H54 (cell line): Measurements from ENCODE around the gene KIAA1755.
"Not testable (repeated sequence)": the region's sequence is repeated elsewhere in the genome, so short reads cannot be mapped to it uniquely, and the experiment has no call there.

Experiments
- DNase-seq: peaks from one replicate; pipeline ENCODE4 v3.0.0; 2011; ENCODE audit warnings: low spot score, mixed read lengths; ENCODE audit not compliant: insufficient read length
- FAIRE-seq: peaks from 3 replicates; lab custom pipeline; 2011; peaks lifted over from hg19 to GRCh38; lab: Jason Lieb, UNC
- POLR2A ChIP-seq: IDR thresholded peaks from 2 replicates; pipeline ENCODE4 v1.6.1; 2011; ENCODE audit warnings: low read depth, mild to moderate bottlenecking, low read length

The KIAA1755 gene

DNA sequence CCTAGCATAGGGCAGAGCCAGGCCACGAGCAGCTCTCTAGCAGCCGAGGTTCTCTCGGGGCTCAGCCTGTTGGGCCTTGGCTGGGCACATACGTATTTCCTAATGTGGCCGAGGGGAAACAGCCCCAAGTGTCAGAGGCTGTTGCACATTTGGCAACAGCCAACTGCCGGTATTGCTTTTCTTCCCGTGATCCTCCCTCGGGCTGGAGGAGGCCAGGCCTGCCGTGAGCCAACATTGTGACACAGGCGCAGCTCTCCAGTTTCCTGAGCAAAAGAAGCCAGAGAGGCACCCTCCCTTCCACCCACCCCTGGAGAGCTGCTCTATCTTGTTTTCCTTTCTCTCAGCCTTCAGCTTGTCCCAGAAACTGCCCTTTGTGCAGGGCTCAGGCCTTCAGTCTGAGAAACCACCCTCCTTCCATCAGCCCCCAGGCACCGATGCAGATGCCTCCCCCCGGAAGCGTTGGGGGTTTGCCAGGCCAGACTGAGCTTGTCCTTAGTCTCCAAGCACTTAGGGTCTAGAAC lies 38.3 kb upstream of the KIAA1755 start:
- no peak for TF ChIP-seq POLR2A
- DNase-seq (no peak), FAIRE-seq (no peak)

DNA sequence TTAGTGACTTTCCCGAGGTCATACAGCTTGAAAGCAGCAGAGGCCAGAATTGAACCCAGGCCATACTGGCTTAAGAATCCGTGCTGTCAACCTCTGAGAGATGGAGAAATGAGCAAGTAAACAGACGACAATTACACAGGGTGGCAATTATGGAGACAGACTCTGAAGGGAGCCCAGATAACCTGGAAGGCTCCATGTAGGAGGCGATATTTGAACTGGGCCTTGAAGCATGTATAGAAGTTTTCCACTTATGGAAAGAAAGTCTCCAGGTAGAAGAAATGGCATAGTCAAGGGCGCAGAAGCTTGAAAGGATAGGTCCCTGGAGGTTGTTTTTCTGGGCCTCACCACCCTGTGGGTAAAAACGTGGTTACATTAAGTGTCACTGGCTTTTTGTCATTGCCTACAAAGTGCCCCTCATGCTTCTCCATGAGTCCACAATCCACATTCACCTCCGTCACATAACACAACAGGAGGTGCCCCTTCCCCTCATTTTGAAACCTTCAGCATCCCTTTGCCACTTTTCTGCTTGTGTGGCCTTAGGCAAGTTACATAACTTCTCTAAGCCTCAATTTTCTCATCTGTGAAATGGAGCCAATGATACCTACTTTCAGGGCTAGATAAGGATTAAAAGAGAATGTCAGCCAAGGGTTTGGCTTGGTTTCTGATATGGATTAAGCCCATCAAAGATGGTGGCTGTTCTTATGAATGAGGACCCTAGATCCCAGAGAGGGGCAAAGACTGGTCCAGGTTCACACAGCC lies 37.6 kb upstream of the KIAA1755 start:
- DNase-seq (no peak), FAIRE-seq (no peak)
- TF ChIP-seq POLR2A = no peak

DNA sequence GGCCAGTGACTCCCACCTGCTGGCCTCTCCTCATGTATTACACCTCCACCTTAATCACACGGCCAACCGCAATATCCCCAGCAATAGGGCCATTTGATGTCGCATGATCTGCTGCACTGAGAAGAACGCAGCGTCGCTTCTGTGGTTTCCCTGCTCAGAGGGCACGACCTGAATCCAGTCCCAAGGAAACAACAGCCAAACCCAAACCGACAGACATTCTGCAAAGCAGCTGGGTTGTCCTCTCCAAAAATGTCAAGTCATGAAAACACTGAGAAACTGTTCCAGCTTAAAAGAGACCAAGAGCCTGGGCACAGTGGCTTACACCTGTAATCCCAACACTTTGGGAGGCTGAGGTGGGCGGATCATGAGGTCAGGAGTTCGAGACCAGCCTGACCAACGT lies 35.9 kb upstream of the KIAA1755 start:
- no peak for TF ChIP-seq POLR2A

DNA sequence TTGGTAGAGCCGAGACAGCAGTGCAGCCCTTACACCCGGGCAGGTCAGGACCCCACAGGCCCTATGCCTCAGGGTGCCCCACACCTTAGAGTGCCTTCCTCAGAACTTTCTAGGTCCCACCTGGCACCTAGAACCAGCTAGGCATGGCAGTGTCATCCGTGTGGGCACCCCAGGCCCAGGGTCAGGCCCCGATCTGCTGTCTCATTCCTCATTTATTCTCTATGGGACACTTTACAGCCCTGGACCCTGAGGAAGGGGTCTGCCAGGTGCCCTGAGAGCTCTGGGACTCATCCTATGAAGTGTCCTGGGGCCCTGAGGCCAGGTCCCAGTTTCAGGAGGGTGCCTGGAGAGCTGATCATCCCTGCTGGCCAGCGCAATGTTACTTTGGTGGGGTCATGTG lies 35.3 kb upstream of the KIAA1755 start:
- DNase-seq (no peak), FAIRE-seq (no peak)
- no peak for TF ChIP-seq POLR2A

More for the DNA sequence above, 35.9 kb upstream of the KIAA1755 start:
- DNase-seq = no peak
- FAIRE-seq = no peak

DNA sequence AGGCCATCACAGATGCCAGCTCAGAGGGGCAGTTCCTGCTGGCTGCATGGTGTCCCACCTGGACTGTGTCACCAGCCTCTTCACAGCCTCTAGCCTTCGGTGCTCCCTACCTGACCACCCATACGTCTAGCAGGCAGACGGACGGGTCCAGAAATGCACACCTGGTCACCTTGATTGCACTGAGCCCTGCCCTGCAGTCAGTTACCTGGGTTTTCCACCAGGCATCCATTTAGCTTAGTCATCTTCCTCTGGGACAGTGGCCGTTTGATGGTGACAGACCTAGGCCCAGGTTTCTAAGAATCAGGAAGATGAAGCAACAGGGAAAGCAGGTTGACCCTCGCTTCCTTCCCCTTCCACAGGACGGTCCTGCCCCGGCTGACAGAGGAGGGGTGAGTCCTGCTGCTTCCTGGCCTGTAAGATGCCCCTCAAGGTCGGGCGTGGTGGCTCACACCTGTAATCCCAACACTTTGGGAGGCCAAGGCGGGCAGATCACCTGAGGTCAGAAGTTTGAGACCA lies 33.6 kb upstream of the KIAA1755 start:
- DNase-seq (no peak), FAIRE-seq (no peak)
- no peak for TF ChIP-seq POLR2A

DNA sequence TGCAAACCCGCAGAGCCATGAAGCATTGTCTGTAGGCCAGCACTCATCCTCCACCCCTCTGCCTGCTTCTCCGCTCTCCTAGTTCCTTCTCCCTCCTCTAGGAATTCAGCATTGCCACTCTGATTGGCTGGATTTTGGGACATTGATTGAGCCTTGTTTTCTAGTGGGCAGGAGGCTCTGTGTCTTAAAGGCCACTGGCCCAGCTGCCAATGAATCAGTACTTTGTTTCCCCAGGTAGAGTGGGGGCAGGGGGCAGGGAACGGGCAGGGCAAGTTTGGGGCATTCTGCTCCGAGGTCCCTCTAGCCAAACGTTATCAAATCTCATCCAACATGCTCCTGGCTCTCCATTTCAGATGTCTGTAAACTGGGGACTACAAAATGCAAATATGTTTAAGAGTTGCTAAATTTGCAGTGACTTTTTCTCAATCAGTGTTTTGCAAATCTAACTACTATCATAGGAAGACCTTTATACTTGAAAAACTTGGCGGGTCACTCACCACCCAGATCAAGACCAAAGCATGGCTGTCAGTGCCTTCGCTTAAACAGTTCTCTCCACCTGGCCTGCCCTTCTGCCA lies 33.0 kb upstream of the KIAA1755 start:
- no peak for TF ChIP-seq POLR2A
- DNase-seq (no peak), FAIRE-seq (no peak)

DNA sequence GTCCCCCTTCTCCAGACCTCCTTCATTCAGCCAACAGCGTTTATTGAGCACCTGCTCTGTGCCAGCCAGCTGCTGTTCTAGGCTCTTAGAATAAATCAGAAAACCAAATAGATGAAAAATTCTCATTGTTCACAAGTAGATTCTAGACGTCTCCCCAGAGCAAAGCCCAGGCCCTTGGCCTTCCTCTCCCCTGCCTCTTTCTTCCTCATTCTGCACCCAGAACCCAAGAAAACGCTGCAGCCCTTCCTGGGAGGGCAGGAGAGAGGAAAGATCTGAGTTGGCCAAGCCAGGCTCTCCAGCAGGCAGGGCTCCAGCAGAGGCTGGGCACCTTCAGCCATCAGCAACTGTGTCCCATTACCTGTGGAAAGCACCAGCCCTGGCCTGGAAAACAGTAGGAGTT lies 31.4 kb upstream of the KIAA1755 start:
- TF ChIP-seq POLR2A = no peak
- DNase-seq (no peak), FAIRE-seq (no peak)

DNA sequence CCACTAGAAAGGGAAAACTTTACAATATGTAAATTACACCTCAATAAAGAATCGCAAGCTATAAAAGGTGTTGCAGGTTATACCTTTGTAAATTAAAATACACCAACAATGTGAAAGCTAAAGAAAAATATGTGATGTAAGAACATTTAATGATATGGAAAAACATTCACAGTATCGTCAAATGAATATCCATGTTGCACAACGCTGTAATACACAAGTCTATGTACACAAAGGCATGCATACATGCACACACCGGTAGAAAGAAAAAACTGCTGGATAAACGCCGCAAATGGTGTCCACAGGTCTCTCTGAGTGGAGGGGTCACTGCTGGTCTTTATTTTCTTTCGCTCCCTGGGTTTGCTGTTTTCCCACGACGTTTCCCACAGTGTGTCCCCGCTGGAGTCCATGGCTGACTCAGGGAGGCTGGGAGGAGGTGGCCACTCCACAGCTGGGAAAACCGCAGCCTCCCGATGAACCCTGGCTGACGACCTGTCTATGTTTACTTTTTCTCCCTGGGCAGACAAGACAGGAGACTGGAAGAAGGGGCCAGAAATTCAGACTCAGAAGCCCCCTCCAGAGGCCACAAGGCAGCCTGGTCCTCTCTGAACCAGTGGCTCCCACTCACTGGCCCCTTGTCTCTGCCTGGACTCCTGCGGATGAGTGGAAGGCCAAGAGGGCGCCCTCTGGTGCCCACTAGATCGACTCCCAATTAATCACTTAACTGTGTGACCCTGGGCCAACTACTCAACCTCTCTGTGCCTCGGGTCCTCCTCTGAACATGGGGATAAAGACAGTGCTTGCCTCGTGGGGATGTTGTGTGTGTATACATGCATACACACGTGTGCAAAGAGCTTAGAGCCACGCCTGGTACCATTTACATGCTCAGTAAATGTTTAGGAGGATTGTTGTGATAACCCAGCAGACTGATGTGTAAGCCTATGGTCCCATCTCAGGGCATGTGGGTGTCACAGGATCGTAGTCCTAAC lies 30.6 kb upstream of the KIAA1755 start:
- TF ChIP-seq POLR2A = no peak
- DNase-seq (peak; percentile 66), FAIRE-seq (no peak)

DNA sequence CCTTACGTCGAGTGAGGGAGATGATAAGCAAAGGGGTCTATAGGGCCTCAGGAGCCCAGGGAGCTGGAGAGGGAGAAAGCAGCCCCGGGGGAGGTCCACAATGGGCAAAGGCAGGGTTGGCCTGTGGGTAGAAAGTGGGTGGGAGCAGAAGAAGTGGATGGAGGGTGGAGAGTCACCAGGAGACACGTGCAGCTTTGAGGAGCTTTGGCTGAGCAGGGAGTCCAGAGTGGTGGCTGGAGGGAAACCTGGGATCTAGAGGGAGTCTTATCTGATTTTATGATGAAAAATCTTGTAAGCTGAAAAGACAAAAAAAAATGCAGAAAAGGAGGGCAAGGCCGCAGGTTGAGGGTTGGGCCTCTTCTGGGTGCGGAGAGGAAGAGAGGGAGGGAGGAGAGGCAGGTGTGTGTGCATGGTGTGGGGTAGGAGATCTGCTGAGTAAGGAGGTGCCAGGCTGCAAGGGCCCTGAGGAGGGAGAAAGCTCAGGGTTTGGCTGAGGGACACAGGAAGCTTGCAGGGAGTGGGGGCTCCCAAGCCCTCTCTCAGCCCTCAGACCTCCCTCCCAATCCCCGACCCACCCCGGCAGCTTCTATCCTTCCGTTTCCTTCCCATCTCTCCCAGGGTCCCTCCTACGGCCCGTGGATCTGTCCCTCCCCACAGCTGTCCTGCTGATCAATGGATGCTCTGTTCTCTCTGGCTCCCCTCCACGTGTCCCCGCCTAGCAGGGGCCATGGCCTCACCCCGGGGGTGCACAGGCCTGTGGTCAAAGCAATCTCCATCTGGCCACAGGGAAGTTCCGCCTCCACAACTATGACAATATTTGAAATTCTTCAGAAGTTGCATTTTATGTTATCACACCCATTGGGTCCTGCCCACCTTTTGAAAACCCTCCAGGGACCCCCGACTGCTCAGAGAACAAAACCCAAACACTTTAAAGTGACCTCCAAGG lies 26.3 kb upstream of the KIAA1755 start:
- no peak for TF ChIP-seq POLR2A
- FAIRE-seq (peak; percentile 11), DNase-seq (peak; percentile 70)

DNA sequence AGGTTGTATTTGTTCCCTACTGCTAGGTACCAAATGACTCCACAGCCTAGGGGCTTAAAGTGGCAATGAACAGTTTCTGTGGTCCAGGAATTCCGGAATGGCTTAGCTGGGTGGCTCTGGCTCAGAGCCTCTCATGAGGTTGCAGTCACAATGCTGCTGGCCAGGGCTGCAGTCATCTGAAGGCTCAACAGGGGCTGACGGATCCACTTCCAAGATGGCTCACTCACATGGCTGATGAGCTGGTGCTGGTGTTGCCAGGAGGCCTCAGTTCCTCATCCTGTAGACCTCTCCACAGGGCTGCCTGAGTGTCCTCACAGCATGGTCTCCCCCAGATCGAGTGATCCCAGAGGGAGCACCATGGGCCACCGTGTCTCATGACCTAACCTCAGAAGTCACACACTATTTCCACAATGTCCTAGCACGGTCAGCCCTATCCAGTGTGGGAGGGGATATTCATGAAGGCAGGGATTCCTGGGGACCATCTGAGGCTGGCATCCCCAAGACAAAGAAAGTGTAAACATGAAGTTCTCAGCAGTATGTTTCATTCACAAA lies 24.4 kb upstream of the KIAA1755 start:
- FAIRE-seq = no peak
- TF ChIP-seq POLR2A = no peak
- DNase-seq = no peak

DNA sequence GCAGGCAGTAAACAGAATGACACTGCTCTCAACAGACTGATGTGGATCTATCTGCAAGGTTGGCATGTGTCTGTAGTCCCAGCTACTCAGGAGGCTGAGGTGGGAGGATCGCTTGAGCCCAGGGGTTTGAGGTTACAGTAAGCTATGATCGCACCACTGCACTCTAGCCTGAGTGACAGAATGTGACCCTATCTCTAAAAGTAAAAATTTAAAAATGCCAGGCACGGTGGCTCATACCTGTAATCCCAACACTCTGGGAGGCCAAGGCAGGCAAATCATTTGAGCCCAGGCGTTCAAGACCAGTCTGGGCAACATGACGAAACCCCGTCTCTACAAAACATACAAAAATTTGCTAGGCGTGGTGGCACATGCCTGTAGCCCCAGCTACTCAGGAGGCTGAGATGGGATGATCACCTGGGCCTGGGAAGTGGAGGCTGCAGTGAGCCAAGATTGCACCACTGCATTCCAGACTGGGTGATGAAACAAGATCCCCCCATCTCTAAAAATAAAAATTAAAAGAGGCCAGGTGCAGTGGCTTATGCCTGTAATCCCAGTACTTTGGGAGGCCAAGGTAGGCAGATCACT lies 23.6 kb upstream of the KIAA1755 start:
- not testable (repeated sequence) for DNase-seq, FAIRE-seq

DNA sequence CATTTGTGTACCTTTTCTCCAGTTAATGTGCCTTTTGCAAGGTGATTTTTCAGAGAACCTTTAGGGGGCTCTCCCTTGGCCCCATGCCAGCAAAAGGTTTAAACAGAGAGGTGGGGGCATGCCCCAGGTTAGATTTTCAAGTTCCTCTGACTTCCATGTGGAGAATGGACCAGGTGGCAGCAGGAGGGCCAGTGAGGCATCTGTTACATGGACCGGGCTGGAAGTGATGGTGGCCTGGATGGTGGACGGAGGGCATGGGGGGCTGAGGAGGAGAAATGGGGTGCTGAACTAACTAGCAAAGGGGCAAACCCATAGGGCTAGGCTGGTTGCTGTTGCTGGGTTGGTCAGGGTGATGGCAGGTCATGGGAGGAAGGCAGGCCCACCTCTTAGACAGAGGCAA lies 22.7 kb upstream of the KIAA1755 start:
- no peak for FAIRE-seq
- DNase-seq = no peak
- no peak for TF ChIP-seq POLR2A

DNA sequence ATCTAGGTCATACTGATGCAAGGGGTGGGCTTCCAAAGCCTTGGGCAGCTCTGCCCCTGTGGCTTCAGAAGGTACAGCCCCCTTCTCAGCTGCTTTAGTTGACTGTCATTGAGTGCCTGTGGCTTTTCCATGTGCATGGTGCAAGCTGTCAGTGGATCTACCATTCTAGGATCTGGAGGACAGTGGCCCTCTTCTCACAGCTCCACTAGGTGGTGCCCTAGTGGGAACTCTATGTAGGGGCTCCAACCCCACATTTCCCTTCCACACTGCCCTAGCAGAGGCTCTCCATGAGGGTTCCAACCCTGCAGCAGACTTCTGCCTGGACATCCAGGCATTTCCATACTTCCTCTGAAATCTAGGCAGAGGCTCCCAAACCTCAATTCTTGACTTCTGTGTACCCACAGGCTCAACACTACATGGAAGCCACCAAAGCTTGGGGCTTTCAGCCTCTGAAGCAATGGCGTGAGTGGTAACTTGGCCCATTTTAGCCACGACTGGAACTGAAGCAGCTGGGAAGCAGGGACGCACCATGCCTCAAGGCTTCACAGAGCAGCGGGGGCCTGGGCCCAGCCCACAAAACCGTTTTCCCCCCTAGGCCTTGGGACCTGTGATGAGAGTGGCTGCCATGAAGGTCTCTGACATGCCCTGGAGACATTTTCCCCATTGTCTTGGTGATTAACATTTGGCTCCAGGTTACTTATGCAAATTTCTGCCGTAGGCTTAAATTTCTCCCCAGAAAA lies 20.8 kb upstream of the KIAA1755 start:
- FAIRE-seq, DNase-seq: not testable (repeated sequence)
